GM23338 (cell line): ENCODE data around the gene ATG2B. TPM values are rescaled to one million over a fixed set of nuclear protein-coding genes. Genes with fewer than 3 reads are reported as not detected.

Experiments used
- ATAC-seq: fragments of 200-7000 bp; cut with Tn5 transposase; 3 replicates; pipeline ENCODE4 v1.9.1; 2020
- DNase-seq: peaks from one replicate; pipeline ENCODE4 v3.0.0-alpha.2; 2015; ENCODE audit warnings: low spot score
- H2AFZ ChIP-seq: fragments of 200-600 bp; sonication (generic); 2 replicates; pipeline ENCODE4 v1.8.0; 2016; ENCODE audit warnings: antibody characterized with exemption, mild to moderate bottlenecking, moderate library complexity
- H3F3A ChIP-seq: fragments of 200-600 bp; sonication (generic); replicated peaks from 2 replicates; pipeline ENCODE4 v1.8.0; 2017; ENCODE audit warnings: antibody characterized with exemption, mixed run types, low read depth
- H3K27ac ChIP-seq: fragments of 200-600 bp; sonication (generic); 2 replicates; pipeline ENCODE4 v1.6.1; 2016; ENCODE audit warnings: low read depth
- H3K27me3 ChIP-seq: fragments of 200-600 bp; sonication (generic); 2 replicates; pipeline ENCODE4 v1.8.0; 2016; ENCODE audit warnings: mild to moderate bottlenecking, mixed run types, moderate library complexity; ENCODE audit not compliant: insufficient read depth
- H3K36me3 ChIP-seq: fragments of 200-600 bp; sonication (generic); 2 replicates; pipeline ENCODE4 v1.8.0; 2016; ENCODE audit warnings: mild to moderate bottlenecking; ENCODE audit not compliant: insufficient read depth
- H3K4me1 ChIP-seq: fragments of 200-600 bp; sonication (generic); 2 replicates; pipeline ENCODE4 v1.8.0; 2016; ENCODE audit warnings: mild to moderate bottlenecking, moderate library complexity; ENCODE audit not compliant: insufficient read depth
- H3K4me2 ChIP-seq: fragments of 200-600 bp; sonication (generic); 2 replicates; pipeline ENCODE4 v1.7.1; 2017; ENCODE audit warnings: mixed run types
- H3K4me3 ChIP-seq: fragments of 200-600 bp; sonication (generic); 2 replicates; pipeline ENCODE4 v1.6.1; 2016; ENCODE audit warnings: mixed run types
- H3K79me2 ChIP-seq: fragments of 200-600 bp; sonication (generic); replicated peaks from 2 replicates; pipeline ENCODE4 v1.8.0; 2017; ENCODE audit warnings: mild to moderate bottlenecking; ENCODE audit not compliant: insufficient read depth
- H3K9me2 ChIP-seq: fragments of 200-600 bp; sonication (generic); 2 replicates; pipeline ENCODE4 v1.8.0; 2017; ENCODE audit not compliant: insufficient read depth
- H4K20me1 ChIP-seq: fragments of 200-600 bp; sonication (generic); replicated peaks from 2 replicates; pipeline ENCODE4 v1.8.0; 2017; ENCODE audit warnings: mild to moderate bottlenecking; ENCODE audit not compliant: insufficient read depth
- H3K27ac Mint-ChIP-seq: 2 replicates; pipeline ENCODE4 v1.8.0; 2020; ENCODE audit warnings: inconsistent platforms, mild to moderate bottlenecking, moderate library complexity, mixed read lengths
- H3K27me3 Mint-ChIP-seq: 3 replicates; pipeline ENCODE4 v1.8.0; 2022; ENCODE audit warnings: low read depth, mild to moderate bottlenecking, moderate library complexity, mixed read lengths, inconsistent platforms; ENCODE audit not compliant: insufficient read depth, poor library complexity
- H3K36me3 Mint-ChIP-seq: 3 replicates; pipeline ENCODE4 v1.8.0; 2021; ENCODE audit warnings: low read depth, mild to moderate bottlenecking, inconsistent platforms, moderate library complexity, mixed read lengths
- H3K4me1 Mint-ChIP-seq: 3 replicates; pipeline ENCODE4 v1.8.0; 2020; ENCODE audit warnings: mild to moderate bottlenecking, inconsistent platforms, mixed read lengths
- H3K4me3 Mint-ChIP-seq: 3 replicates; pipeline ENCODE4 v1.8.0; 2021; ENCODE audit warnings: moderate library complexity, mild to moderate bottlenecking, inconsistent platforms, mixed read lengths
- H3K9me3 Mint-ChIP-seq: 3 replicates; pipeline ENCODE4 v1.8.0; 2020; ENCODE audit warnings: moderate library complexity, mild to moderate bottlenecking, inconsistent platforms, mixed read lengths
- CREB1 ChIP-seq: fragments of 250-450 bp; sonication (Bioruptor Pico); IDR thresholded peaks from 2 replicates; pipeline ENCODE4 v1.5.0; 2020; ENCODE audit warnings: low read depth, mild to moderate bottlenecking, moderate library complexity
- EZH2 ChIP-seq: fragments of 200-600 bp; sonication (generic); IDR thresholded peaks from one replicate; pipeline ENCODE4 v1.8.0; 2017; ENCODE audit warnings: antibody characterized with exemption, mild to moderate bottlenecking, low read depth; ENCODE audit not compliant: unreplicated experiment
- EZH2phosphoT487 ChIP-seq: fragments of 200-600 bp; sonication (generic); IDR thresholded peaks from one replicate; pipeline ENCODE4 v1.8.1; 2018; ENCODE audit warnings: antibody characterized with exemption; ENCODE audit not compliant: unreplicated experiment
- JUNB ChIP-seq: IDR thresholded peaks from one replicate; pipeline ENCODE4 v1.6.1; 2016; ENCODE audit warnings: antibody characterized with exemption; ENCODE audit not compliant: unreplicated experiment
- NANOG ChIP-seq: IDR thresholded peaks from 2 replicates; pipeline ENCODE4 v1.6.1; 2016; ENCODE audit warnings: antibody characterized with exemption, borderline replicate concordance
- ZNF114 ChIP-seq: fragments of 250-450 bp; sonication (Bioruptor Pico); IDR thresholded peaks from 2 replicates; pipeline ENCODE4 v1.5.0; 2020; ENCODE audit warnings: mild to moderate bottlenecking, moderate library complexity
- polyA plus RNA-seq: library from polyadenylated mRNA; unstranded; fragments of >200 nt; fragmentation: Nextera tagmentation; extraction: Ambion mirVana; gene quantifications from 2 replicates; pipeline ENCODE4 v1.2.1, GENCODE V29; 2016
- total RNA-seq: library from RNA; depleted of rRNA; stranded (reverse); fragments of >200 nt; shearing (Covaris generic); gene quantifications from 2 replicates; pipeline ENCODE4 v1.2.3, GENCODE V29; 2014
- TF ChIP-seq, protein P1 (sequence below): fragments of 250-450 bp; sonication (Bioruptor Pico); IDR thresholded peaks from 2 replicates; pipeline ENCODE4 v1.5.0; 2020; ENCODE audit warnings: mild to moderate bottlenecking, moderate library complexity

Gene ATG2B
- total and polyA plus RNA-seq, 2 experiments from 2014 or later: 3.8 to 15.4 TPM

DNA sequence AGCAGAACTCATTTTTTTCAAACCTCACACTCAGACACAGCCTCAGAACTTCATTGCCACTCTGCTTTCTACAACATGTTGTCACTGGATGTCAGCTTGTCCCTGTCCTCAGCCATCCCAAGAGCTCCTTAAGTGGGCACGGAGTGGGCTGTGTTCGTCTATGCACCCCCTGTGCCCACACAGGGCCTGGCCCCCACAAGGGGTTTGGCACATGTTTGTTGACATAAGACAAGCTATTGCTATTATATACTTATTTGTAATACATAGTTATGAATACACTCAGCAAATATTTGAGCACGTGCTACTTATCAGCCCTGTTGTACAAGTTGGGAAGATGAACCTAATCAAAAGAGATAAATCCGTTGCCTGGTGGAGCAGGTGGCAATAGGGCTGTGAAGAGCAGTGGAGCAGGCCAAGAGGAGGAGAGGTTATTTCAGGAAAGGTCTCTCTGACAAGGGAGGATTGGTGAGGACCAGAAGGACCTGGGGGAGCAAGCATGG is 111.4 kb downstream of the ATG2B start (continued):
- TF ChIP-seq, protein P1, sequence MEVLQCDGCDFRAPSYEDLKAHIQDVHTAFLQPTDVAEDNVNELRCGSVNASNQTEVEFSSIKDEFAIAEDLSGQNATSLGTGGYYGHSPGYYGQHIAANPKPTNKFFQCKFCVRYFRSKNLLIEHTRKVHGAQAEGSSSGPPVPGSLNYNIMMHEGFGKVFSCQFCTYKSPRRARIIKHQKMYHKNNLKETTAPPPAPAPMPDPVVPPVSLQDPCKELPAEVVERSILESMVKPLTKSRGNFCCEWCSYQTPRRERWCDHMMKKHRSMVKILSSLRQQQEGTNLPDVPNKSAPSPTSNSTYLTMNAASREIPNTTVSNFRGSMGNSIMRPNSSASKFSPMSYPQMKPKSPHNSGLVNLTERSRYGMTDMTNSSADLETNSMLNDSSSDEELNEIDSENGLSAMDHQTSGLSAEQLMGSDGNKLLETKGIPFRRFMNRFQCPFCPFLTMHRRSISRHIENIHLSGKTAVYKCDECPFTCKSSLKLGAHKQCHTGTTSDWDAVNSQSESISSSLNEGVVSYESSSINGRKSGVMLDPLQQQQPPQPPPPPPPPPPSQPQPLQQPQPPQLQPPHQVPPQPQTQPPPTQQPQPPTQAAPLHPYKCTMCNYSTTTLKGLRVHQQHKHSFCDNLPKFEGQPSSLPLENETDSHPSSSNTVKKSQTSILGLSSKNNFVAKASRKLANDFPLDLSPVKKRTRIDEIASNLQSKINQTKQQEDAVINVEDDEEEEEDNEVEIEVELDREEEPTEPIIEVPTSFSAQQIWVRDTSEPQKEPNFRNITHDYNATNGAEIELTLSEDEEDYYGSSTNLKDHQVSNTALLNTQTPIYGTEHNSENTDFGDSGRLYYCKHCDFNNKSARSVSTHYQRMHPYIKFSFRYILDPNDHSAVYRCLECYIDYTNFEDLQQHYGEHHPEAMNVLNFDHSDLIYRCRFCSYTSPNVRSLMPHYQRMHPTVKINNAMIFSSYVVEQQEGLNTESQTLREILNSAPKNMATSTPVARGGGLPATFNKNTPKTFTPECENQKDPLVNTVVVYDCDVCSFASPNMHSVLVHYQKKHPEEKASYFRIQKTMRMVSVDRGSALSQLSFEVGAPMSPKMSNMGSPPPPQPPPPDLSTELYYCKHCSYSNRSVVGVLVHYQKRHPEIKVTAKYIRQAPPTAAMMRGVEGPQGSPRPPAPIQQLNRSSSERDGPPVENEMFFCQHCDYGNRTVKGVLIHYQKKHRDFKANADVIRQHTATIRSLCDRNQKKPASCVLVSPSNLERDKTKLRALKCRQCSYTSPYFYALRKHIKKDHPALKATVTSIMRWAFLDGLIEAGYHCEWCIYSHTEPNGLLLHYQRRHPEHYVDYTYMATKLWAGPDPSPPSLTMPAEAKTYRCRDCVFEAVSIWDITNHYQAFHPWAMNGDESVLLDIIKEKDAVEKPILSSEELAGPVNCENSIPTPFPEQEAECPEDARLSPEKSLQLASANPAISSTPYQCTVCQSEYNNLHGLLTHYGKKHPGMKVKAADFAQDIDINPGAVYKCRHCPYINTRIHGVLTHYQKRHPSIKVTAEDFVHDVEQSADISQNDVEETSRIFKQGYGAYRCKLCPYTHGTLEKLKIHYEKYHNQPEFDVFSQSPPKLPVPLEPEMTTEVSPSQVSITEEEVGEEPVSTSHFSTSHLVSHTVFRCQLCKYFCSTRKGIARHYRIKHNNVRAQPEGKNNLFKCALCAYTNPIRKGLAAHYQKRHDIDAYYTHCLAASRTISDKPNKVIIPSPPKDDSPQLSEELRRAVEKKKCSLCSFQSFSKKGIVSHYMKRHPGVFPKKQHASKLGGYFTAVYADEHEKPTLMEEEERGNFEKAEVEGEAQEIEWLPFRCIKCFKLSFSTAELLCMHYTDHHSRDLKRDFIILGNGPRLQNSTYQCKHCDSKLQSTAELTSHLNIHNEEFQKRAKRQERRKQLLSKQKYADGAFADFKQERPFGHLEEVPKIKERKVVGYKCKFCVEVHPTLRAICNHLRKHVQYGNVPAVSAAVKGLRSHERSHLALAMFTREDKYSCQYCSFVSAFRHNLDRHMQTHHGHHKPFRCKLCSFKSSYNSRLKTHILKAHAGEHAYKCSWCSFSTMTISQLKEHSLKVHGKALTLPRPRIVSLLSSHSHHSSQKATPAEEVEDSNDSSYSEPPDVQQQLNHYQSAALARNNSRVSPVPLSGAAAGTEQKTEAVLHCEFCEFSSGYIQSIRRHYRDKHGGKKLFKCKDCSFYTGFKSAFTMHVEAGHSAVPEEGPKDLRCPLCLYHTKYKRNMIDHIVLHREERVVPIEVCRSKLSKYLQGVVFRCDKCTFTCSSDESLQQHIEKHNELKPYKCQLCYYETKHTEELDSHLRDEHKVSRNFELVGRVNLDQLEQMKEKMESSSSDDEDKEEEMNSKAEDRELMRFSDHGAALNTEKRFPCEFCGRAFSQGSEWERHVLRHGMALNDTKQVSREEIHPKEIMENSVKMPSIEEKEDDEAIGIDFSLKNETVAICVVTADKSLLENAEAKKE (CRISPR knock-in tag): no peak
- no peak for TF ChIP-seq NANOG

DNA sequence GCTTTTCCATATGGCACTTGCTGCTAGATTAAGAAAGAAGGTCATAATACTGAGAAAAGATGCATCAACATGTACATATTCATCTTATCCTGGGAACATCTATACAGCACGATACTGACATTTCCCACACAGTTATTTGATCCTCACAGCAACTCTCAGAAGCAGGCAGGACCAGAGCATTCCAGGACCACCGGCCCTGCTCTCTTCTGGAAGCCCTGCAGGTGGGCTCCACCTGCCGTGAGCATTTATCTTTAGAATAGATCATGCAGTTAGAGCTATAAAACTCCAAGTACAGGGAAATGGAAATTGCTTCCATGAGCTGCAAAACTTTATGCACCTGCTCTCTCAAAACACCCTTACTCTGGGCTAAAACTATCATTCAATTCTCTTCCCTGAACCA is 112.7 kb downstream of the ATG2B start:
- H3K4me3 ChIP-seq: no peak overlapping the region
- no peaks in the 10 kb centered on the region; the same call in 2 of the 3 replicates for H3K36me3 Mint-ChIP-seq
- no peaks in the 10 kb centered on the region for H3K27me3 ChIP-seq
- H3K9me2 ChIP-seq: peaks cover 9% of the 10 kb centered on the region; the same call in 1 of the 2 replicates
- H3K79me2 ChIP-seq: no peaks in the 10 kb centered on the region
- peaks cover 21% of the 10 kb centered on the region for H3K4me1 Mint-ChIP-seq
- DNase-seq (no peak), ATAC-seq (peak; percentile 41)
- no peak overlapping the region for H3K27ac Mint-ChIP-seq
- no peaks in the 10 kb centered on the region for H4K20me1 ChIP-seq
- H3K36me3 ChIP-seq: no peaks in the 10 kb centered on the region
- H3F3A ChIP-seq: no peaks in the 10 kb centered on the region
- H2AFZ ChIP-seq: no peak overlapping the region
- H3K27me3 Mint-ChIP-seq: peaks cover 12% of the 10 kb centered on the region
- H3K4me3 Mint-ChIP-seq: no peak overlapping the region
- no peak overlapping the region for H3K4me2 ChIP-seq
- H3K27ac ChIP-seq: no peak overlapping the region
- H3K9me3 Mint-ChIP-seq: no peaks in the 10 kb centered on the region
- no peaks in the 10 kb centered on the region for H3K4me1 ChIP-seq
- TF ChIP-seq ZNF114 (no peak), CREB1 (CRISPR knock-in tag) (no peak), NANOG (no peak), EZH2phosphoT487 (no peak), JUNB (no peak), EZH2 (no peak)
- TF ChIP-seq, protein P1 (CRISPR knock-in tag): no peak
